GM19468 (cell line): ENCODE measurements around the gene ZDHHC20.

Source experiments
- ATAC-seq: cut with Tn5 transposase; IDR thresholded peaks from one replicate; pipeline ENCODE4 v1.9.1; 2021; ENCODE audit warnings: mild to moderate bottlenecking, moderate library complexity, moderate number of reproducible peaks; ENCODE audit not compliant: unreplicated experiment; ENCODE audit errors: extremely low read depth

ZDHHC20 gene

GRCh38 chr13:21364916-21365315, 94.2 kb downstream of the ZDHHC20 start:
- ATAC-seq: no peak

GRCh38 chr13:21364357-21364756, 94.7 kb downstream of the ZDHHC20 start:
- no peak for ATAC-seq

GRCh38 chr13:21362741-21363140, 96.4 kb downstream of the ZDHHC20 start:
- ATAC-seq: no peak

GRCh38 chr13:21361706-21362105, 97.4 kb downstream of the ZDHHC20 start:
- ATAC-seq: no peak

DNA sequence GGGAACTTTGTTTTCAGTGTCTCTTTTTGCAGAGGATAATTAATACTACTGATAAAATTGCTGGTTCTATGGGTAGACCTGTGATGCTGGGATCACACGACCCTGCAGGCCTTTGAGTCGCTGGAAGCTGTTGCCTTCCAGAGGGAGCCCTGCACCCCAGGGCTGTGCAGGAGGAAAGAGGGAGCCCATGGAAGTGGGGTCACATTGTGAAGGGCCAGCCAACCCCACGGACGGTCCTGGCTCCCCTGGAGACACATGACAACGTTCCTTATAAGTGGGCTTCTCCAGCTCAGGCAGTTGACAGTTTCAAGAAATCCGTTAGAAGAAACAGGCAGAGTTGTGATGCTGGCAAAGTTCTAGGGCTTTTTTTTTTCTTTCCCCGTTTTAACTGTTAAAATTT, 98.0 kb downstream of the ZDHHC20 start:
- no peak for ATAC-seq

- no peak for ATAC-seq
Measured at GRCh38 chr13:21360463-21360862, 98.6 kb downstream of the ZDHHC20 start.

- ATAC-seq: no peak
Measured at GRCh38 chr13:21359855-21360254, 99.2 kb downstream of the ZDHHC20 start.

DNA sequence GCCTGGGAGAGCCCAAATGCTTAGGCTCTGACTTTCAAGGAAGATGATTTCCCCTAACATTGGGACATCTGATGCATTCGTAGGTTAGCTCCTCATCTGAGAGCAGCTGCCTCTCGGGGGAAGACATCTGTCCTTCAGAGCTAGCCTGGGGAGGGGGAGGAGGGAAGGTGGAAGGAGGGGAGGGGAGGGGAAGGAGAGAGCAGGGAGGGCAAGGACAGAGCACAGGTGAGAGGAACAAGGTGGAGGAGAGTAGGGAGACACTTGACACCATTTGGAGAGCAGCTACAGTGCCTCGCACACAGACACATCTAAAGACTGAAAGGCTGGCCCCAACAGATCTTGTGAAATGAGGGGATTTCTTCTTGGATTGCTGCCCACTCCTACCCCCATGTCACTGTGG, 103.8 kb downstream of the ZDHHC20 start:
- no peak for ATAC-seq

GRCh38 chr13:21354721-21355120, 104.4 kb downstream of the ZDHHC20 start:
- ATAC-seq: no peak

- ATAC-seq: no peak
Measured at GRCh38 chr13:21348488-21349120, 110.5 kb downstream of the ZDHHC20 start.

DNA sequence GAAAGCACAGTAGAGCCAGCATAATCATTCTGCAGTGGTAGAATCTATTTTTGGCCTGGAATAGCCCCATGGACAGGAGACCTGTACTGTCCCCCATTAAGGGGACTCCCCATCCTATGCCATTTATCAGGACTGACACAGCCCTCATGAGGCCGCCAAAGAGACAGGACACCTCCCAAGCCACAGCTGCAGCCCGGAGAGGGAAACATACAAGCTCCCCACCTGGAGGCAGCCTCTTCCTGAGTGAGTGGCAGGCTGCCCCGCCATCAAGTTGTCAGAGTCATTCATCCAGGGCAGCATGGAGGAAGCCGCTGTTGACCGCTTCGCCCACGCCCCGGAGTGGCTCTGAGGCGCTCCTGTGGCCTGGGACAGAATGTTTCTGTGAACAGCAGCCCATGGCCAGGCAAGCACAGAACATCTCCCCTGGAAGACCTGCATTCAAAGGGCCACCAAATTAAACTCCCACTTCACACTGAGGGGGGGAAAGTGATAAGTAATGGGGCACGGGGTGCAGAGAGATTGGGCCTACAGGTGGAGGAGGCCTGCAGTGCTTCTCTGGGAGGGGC, 111.3 kb downstream of the ZDHHC20 start:
- no peak for ATAC-seq

DNA sequence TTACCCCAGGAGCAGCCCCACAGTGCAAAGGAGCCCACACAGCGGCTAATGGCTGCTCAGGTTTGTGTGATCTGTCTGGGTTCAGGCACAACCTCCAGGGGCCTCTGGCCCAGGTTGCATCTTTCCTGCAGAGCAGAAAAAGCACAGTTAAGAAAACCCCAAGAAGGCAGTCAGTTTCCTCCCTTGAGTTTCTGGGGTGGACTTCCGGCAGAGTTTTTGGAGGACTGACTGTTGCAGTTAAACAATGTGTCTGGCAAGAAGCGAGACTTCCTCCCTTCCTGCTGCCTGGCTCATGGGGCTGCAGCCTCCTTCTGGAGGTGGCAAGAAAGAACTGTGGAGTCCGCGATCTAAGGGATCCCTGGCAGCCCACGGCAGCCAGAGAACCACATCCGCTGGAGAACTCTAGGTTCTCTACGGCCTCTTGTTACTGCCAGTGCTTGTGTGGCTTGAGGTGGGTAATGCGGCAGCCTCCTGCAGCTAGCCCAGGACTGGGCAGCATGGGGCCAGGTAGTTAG, 114.4 kb downstream of the ZDHHC20 start:
- ATAC-seq: no peak

DNA sequence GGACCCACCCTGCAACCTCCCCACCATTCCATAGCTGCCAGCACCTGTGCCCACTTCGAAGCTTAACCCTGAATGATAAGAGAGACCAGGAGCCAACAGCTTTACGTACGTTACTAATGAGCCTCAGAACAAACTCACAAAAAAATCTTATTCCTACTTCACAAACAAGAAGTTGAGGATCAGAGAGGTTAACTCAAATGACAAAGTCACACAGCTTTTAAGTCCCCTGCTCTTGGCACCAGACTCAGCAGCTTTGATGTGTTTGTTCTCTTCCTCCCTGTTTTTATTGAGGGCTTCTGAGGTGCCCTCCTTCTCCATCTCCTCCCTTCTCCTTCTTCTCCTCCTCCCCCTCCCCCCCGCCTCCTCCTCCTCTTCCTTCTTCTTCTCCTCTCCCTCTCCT, 115.4 kb downstream of the ZDHHC20 start:
- no peak for ATAC-seq

GRCh38 chr13:21342699-21343442, 116.2 kb downstream of the ZDHHC20 start:
- no peak for ATAC-seq

DNA sequence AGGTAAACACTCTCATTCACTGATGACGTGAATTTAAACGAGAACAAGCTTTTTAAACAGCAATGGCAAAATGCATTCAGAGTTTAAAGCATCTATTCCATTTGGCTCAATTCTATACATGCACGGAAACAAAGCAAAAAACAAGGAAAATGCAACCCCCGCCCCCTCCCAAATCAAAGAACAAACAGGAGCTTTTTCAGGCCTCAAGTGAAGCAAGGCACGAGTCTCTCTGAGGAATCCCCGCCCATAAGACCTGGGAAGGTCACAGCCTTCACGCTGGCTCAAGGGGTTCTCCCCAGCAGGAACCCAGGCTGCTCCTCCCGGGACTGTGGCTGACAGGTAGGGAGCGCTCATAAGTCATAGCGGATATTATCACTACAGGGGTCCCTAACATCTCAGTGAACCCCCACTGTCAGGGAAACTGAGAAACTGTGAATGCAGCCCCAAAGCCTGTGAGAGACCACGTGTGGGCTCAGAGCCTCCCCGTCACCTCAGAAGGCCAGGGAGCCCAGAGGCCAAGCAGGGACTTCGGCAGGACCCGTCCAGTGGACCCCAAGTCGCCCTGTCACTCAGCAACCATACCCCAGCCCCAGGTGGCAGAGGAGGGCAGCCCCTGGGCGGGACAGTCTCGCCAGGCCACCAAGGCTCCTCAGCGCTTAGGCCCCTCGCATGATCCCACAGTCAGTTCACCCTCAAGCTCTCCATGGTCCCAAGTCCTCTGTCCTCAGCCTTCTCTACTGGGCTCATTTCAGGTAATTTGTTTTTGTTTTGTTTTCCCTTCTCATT, 117.3 kb downstream of the ZDHHC20 start:
- no peak for ATAC-seq

- ATAC-seq: no peak
Measured at GRCh38 chr13:21338639-21339278, 120.3 kb downstream of the ZDHHC20 start.

DNA sequence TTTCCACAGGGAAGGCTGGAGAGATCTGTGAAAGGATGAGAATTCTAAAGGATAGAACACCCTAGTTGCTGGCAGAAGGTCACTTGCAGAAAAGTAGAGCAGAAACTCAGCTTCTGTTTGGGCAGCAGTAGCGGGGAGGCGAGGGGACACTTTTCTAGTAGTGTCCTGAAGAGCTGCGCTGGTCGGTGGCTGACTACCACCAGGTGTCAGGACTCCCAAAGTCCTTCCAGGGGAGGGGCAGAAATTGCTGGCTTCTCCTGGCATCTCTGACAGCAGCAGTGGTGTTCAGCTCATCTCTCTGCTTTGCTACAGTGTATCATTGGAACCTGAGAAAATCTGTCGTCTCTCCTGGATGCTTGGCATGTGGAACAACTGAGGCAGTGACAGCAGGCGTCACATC, 120.9 kb downstream of the ZDHHC20 start:
- ATAC-seq: no peak

DNA sequence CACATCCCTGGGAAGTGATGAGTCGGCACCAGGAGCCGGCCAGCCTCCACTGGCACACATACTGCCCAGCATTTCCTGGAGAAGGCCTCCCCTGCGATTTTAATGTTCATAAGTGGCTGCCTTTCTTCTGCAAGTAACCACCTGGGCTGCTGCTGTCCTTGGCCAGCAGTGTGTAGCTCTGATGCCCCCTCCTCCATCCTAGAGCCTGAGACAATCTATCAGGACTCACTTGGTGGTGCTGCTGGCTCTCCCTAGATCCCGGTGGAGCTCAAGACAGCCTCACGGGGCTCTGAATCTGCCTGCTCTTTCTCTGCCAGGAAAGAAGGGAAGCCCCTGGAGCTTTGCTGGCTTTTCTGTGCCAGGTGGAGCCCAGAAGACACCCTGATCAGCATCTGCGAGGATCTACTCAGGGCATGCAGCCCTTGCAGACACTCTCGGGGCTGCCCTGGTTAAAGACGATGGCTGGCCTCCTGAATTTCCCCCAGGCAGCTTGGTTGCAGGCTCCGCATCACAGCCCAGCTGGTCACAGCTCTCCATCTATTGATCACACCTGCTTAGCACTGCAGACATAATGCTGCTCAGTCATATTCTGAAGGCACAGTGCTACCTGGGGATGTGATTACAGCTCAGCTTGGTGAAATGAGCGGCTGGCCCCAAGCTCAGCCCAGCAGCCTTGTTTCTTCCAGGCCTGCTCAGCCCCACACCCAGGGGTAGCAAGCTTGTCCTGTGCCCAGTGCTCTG, 122.3 kb downstream of the ZDHHC20 start:
- ATAC-seq: no peak

GRCh38 chr13:21333186-21333585, 125.9 kb downstream of the ZDHHC20 start:
- no peak for ATAC-seq
